HepG2 (cell line): ENCODE results near the gene RFX2. TPM values are rescaled to one million over a fixed set of nuclear protein-coding genes. Genes with fewer than 3 reads are reported as not detected.

Experiments used
- DBP ChIP-seq: sonication (generic); formaldehyde crosslinking; IDR thresholded peaks from 2 replicates; pipeline ENCODE4 v1.4.0; 2020; ENCODE audit warnings: missing genetic modification reagents; ENCODE audit errors: not compliant biosample characterization
- FOXJ3 ChIP-seq: sonication (generic); formaldehyde crosslinking; IDR thresholded peaks from 2 replicates; pipeline ENCODE4 v1.4.0; 2020; ENCODE audit warnings: missing genetic modification reagents, mild to moderate bottlenecking, borderline replicate concordance
- JUND ChIP-seq: sonication (generic); formaldehyde crosslinking; IDR thresholded peaks from 2 replicates; pipeline ENCODE4 v1.8.0; 2022; ENCODE audit warnings: mild to moderate bottlenecking, missing genetic modification reagents
- SKIL ChIP-seq: sonication (generic); formaldehyde crosslinking; IDR thresholded peaks from 2 replicates; pipeline ENCODE4 v1.8.0; 2022; ENCODE audit warnings: missing genetic modification reagents, mild to moderate bottlenecking, moderate library complexity, borderline replicate concordance
- SRSF1 ChIP-seq: fragments of 200-400 bp; formaldehyde crosslinking; optimal IDR thresholded peaks from 2 replicates; pipeline ENCODE3; 2017; ENCODE audit warnings: mild to moderate bottlenecking, low read depth, low read length, moderate library complexity
- SYNCRIP ChIP-seq: fragments of 200-400 bp; formaldehyde crosslinking; IDR thresholded peaks from 2 replicates; pipeline ENCODE4 v1.6.1; 2018; ENCODE audit warnings: mild to moderate bottlenecking, low read depth, low read length; ENCODE audit not compliant: insufficient read depth
- TBX3 ChIP-seq: fragments of 450-650 bp; IDR thresholded peaks from 2 replicates; pipeline ENCODE4 v1.6.1; 2017; ENCODE audit warnings: antibody characterized with exemption, mild to moderate bottlenecking, inconsistent platforms, borderline replicate concordance
- TOPORS ChIP-seq: sonication (generic); formaldehyde crosslinking; IDR thresholded peaks from 2 replicates; pipeline ENCODE4 v1.8.0; 2023; ENCODE audit warnings: mild to moderate bottlenecking, missing genetic modification reagents
- TP53 ChIP-seq: sonication (generic); formaldehyde crosslinking; conservative IDR thresholded peaks from 2 replicates; pipeline ENCODE4 v1.4.0; 2020; ENCODE audit warnings: missing genetic modification reagents
- ZBTB39 ChIP-seq: sonication (generic); formaldehyde crosslinking; IDR thresholded peaks from 2 replicates; pipeline ENCODE4 v1.5.0; 2020; ENCODE audit warnings: missing genetic modification reagents
- ZNF446 ChIP-seq: sonication (generic); formaldehyde crosslinking; IDR thresholded peaks from 2 replicates; pipeline ENCODE4 v1.5.0; 2020; ENCODE audit warnings: mild to moderate bottlenecking, missing genetic modification reagents
- ZNF646 ChIP-seq: sonication (generic); formaldehyde crosslinking; IDR thresholded peaks from 2 replicates; pipeline ENCODE4 v1.9.0; 2021; ENCODE audit warnings: mild to moderate bottlenecking, missing genetic modification reagents
- ZNF770 ChIP-seq: sonication (generic); formaldehyde crosslinking; IDR thresholded peaks from 2 replicates; pipeline ENCODE4 v1.5.0; 2020; ENCODE audit warnings: mild to moderate bottlenecking, missing genetic modification reagents
- ZNF879 ChIP-seq: sonication (generic); formaldehyde crosslinking; IDR thresholded peaks from 2 replicates; pipeline ENCODE4 v1.8.1; 2023; ENCODE audit warnings: missing genetic modification reagents
- polyA plus RNA-seq, 8 experiments: library from polyadenylated mRNA; depleted of rRNA in 3 of 8; stranded (reverse) in 7 of 8; unstranded in 1 of 8; fragments of >200 nt; fragmentation: Illumina TruSeq in 4 of 8; extraction: Trizol in 4 of 8; gene quantifications; 2 replicates each; pipeline versions ENCODE4 v1.2.1 to v1.2.3, GENCODE V29; 2011 to 2016; ENCODE audit warnings: low read depth in 4 of 8, missing spikeins in 1 of 8, mixed read lengths in 1 of 8; ENCODE audit not compliant: insufficient read depth in 1 of 8
- total RNA-seq, 5 experiments: library from RNA; depleted of rRNA; stranded (reverse); fragments of >200 nt; fragmentation: Illumina TruSeq; extraction: Trizol; gene quantifications; 2 replicates each; pipeline ENCODE4 v1.2.3, GENCODE V29; 2016; ENCODE audit warnings: low read depth in 1 of 5

RFX2 gene
- total and polyA plus RNA-seq, 2 of the 13 experiments (the other 11 are each of a cell fraction or from before 2014, with no cell fraction given), result 2.8 to 3.3 TPM

- peak; percentile 40; the same call in 1 of the 2 replicates for TF ChIP-seq ZNF646 (CRISPR knock-in tag)
- no peak for TF ChIP-seq SRSF1
- no peak for TF ChIP-seq TOPORS
- TF ChIP-seq TP53 (CRISPR knock-in tag), result no peak
- no peak for TF ChIP-seq ZBTB39 (CRISPR knock-in tag)
- no peak for TF ChIP-seq TBX3
- TF ChIP-seq FOXJ3 (CRISPR knock-in tag), result peak; percentile 39; the same call in 1 of the 2 replicates
- no peak for TF ChIP-seq ZNF770 (CRISPR knock-in tag)
- TF ChIP-seq DBP (CRISPR knock-in tag), result no peak
- TF ChIP-seq JUND (CRISPR knock-in tag), result 0 out of 2 replicates have a peak, but pooled peaks have one; percentile 61
- 0 out of 2 replicates have a peak, but pooled peaks have one; percentile 35 for TF ChIP-seq SKIL
- no peak for TF ChIP-seq ZNF879 (CRISPR knock-in tag)
- no peak for TF ChIP-seq SYNCRIP
- TF ChIP-seq ZNF446 (CRISPR knock-in tag), result no peak
Observed at GRCh38 chr19:5974721-5975387, 135.4 kb downstream of the RFX2 start (continued).
